Activated B cell treated with CpG ODN at 0.5 μM for 24 hours (primary cell): ENCODE measurements around the gene TMEM191B. TPM values are rescaled to one million over a fixed set of nuclear protein-coding genes. Genes with fewer than 3 reads are reported as not detected.
"Not testable (repeated sequence)": the region's sequence is repeated elsewhere in the genome, so short reads cannot be mapped to it uniquely, and the experiment has no call there.

Experiments
- ATAC-seq: fragments of 200-7000 bp; cut with Tn5 transposase; one replicate; pipeline ENCODE4 v1.10.0; 2021; ENCODE audit warnings: low read depth, mild to moderate bottlenecking, moderate library complexity
- CTCF ChIA-PET: fragments of 350-600 bp; sonication (Branson Sonifier 250); formaldehyde crosslinking; loops from one replicate; lab custom pipeline; 2021; ENCODE audit warnings: antibody characterized with exemption; lab: Charles Lee
- POLR2A ChIA-PET: fragments of 350-600 bp; sonication (Branson Sonifier 250); formaldehyde crosslinking; loops from one replicate; lab custom pipeline; 2021; ENCODE audit warnings: antibody characterized with exemption; lab: Charles Lee
- DNase-seq: peaks from one replicate; pipeline ENCODE4 v3.0.0; 2022
- H3K27ac Mint-ChIP-seq: one replicate; pipeline ENCODE4 v1.8.0; 2020; ENCODE audit warnings: mixed read lengths
- H3K27me3 Mint-ChIP-seq: one replicate; pipeline ENCODE4 v1.8.0; 2021; ENCODE audit warnings: mixed read lengths
- H3K36me3 Mint-ChIP-seq: one replicate; pipeline ENCODE4 v1.8.0; 2021; ENCODE audit warnings: low read depth, mixed read lengths
- H3K4me1 Mint-ChIP-seq: one replicate; pipeline ENCODE4 v1.8.0; 2021; ENCODE audit warnings: mixed read lengths
- H3K4me3 Mint-ChIP-seq: one replicate; pipeline ENCODE4 v1.8.0; 2020; ENCODE audit warnings: mild to moderate bottlenecking, mixed read lengths
- H3K9me3 Mint-ChIP-seq: one replicate; pipeline ENCODE4 v1.8.0; 2020; ENCODE audit warnings: mixed read lengths
- intact Hi-C: fragments of 100-400 bp; cut with micrococcal nuclease; formaldehyde crosslinking; loops from one replicate; pipeline ENCODE4 v1.15.1; 2024
- total RNA-seq: library from RNA; stranded (reverse); gene quantifications from 2 replicates; pipeline ENCODE4 v1.2.3, GENCODE V29; 2022

The TMEM191B gene
- 2.5 and 3.0 TPM in 2 replicates for total RNA-seq

GRCh38 chr22:18527752-18528596, at the start of gene TMEM191B:
Gene TMEM191B, plus strand, starts transcription at chr22:18527802. Its CDS starts 179 bp downstream, at chr22:18527981.
- POLR2A ChIA-PET, H3K27me3 Mint-ChIP-seq, intact Hi-C loops, CTCF ChIA-PET, H3K9me3 Mint-ChIP-seq, DNase-seq, H3K4me1 Mint-ChIP-seq, H3K36me3 Mint-ChIP-seq: not testable (repeated sequence)
- ATAC-seq, result peak; percentile 2
- peak within 1 kb of the TSS; percentile 89 for H3K27ac Mint-ChIP-seq
- H3K4me3 Mint-ChIP-seq, result peak within 1 kb of the TSS; percentile 80

GRCh38 chr22:18496227-18496626, 31.4 kb upstream of the TMEM191B start:
- H3K4me1 Mint-ChIP-seq, DNase-seq, POLR2A ChIA-PET, H3K27ac Mint-ChIP-seq, H3K36me3 Mint-ChIP-seq, intact Hi-C loops, H3K27me3 Mint-ChIP-seq, ATAC-seq, H3K4me3 Mint-ChIP-seq, CTCF ChIA-PET, H3K9me3 Mint-ChIP-seq: not testable (repeated sequence)

GRCh38 chr22:18511327-18511726, 16.3 kb upstream of the TMEM191B start:
- H3K36me3 Mint-ChIP-seq, intact Hi-C loops, H3K4me3 Mint-ChIP-seq, H3K9me3 Mint-ChIP-seq, H3K27me3 Mint-ChIP-seq, POLR2A ChIA-PET, ATAC-seq, DNase-seq, H3K27ac Mint-ChIP-seq, CTCF ChIA-PET, H3K4me1 Mint-ChIP-seq: not testable (repeated sequence)

GRCh38 chr22:18512378-18512777, 15.2 kb upstream of the TMEM191B start:
- H3K36me3 Mint-ChIP-seq, H3K27me3 Mint-ChIP-seq: not testable (repeated sequence)

GRCh38 chr22:18513454-18513853, 14.1 kb upstream of the TMEM191B start:
- POLR2A ChIA-PET, H3K4me3 Mint-ChIP-seq, intact Hi-C loops, DNase-seq, H3K36me3 Mint-ChIP-seq, CTCF ChIA-PET, H3K27ac Mint-ChIP-seq, H3K4me1 Mint-ChIP-seq, H3K9me3 Mint-ChIP-seq, ATAC-seq, H3K27me3 Mint-ChIP-seq: not testable (repeated sequence)

More at GRCh38 chr22:18512378-18512777, 15.2 kb upstream of the TMEM191B start:
- POLR2A ChIA-PET, H3K4me1 Mint-ChIP-seq, CTCF ChIA-PET, H3K4me3 Mint-ChIP-seq, DNase-seq, ATAC-seq, H3K27ac Mint-ChIP-seq, H3K9me3 Mint-ChIP-seq, intact Hi-C loops: not testable (repeated sequence)

GRCh38 chr22:18518061-18518460, 9.5 kb upstream of the TMEM191B start, which contains the start of gene GGTLC3:
Gene GGTLC3, minus strand, starts transcription at chr22:18518161. Its CDS starts 264 bp downstream, at chr22:18517897.
- not testable (repeated sequence) for H3K4me1 Mint-ChIP-seq, H3K36me3 Mint-ChIP-seq, H3K9me3 Mint-ChIP-seq

GRCh38 chr22:18522762-18523161, 4.8 kb upstream of the TMEM191B start:
- DNase-seq, H3K4me1 Mint-ChIP-seq, CTCF ChIA-PET, H3K4me3 Mint-ChIP-seq, intact Hi-C loops, POLR2A ChIA-PET, H3K27ac Mint-ChIP-seq, ATAC-seq, H3K27me3 Mint-ChIP-seq, H3K9me3 Mint-ChIP-seq, H3K36me3 Mint-ChIP-seq: not testable (repeated sequence)

More at GRCh38 chr22:18518061-18518460, 9.5 kb upstream of the TMEM191B start, which contains the start of gene GGTLC3:
- DNase-seq, CTCF ChIA-PET, ATAC-seq, intact Hi-C loops, POLR2A ChIA-PET, H3K27ac Mint-ChIP-seq, H3K4me3 Mint-ChIP-seq, H3K27me3 Mint-ChIP-seq: not testable (repeated sequence)

- H3K27me3 Mint-ChIP-seq, H3K4me3 Mint-ChIP-seq, H3K4me1 Mint-ChIP-seq, CTCF ChIA-PET, H3K36me3 Mint-ChIP-seq, H3K9me3 Mint-ChIP-seq, DNase-seq, POLR2A ChIA-PET, intact Hi-C loops, H3K27ac Mint-ChIP-seq, ATAC-seq: not testable (repeated sequence)
These were observed 4.3 kb upstream of the TMEM191B start for GRCh38 chr22:18523328-18523727.

DNA sequence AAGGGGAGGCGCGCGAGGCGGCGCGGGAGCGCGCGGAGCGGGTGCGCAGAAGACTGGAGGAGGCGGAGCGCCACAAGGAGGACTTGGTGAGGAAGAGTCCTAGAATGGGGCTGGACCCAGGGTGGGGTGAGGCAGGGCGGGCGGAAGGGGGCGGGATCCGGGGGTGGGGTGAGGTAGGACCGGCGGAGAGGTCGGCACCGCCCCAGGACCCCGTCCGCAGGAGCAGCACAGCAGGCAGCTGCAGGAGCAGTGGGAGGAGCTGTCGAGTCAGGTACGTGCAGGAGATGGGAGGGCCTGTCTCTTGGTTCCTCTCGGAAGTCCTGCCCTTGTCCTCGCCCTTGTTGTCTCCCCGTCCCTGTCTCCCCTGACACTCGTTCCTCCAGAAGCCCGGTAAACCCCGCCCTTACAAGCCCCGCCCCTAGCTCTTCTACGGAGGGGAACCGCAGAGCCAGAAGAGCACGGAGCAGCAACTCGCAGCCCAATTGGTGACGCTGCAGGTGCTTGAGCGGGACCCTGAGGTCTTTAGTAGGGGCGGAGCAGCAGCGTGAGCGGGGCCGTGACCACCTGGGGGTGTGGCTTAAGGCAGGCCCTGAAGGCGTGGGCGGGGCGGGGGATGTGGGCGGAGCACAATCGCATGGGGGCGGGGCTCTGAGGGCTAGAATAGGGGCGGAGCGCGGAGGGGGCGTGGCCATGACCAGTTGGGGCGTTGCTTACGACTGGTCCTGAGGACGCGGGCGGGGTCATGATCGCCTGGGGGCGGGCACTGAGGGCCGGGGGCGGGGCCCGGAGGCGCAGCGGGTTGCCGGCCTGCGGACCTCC, 1.2 kb downstream of the TMEM191B start:
- DNase-seq (peak; percentile 88), ATAC-seq (peak; percentile 84)
- peak overlapping the region; percentile 80 for H3K4me3 Mint-ChIP-seq
- POLR2A ChIA-PET, H3K4me1 Mint-ChIP-seq, H3K9me3 Mint-ChIP-seq, H3K27me3 Mint-ChIP-seq, H3K36me3 Mint-ChIP-seq, CTCF ChIA-PET, intact Hi-C loops: not testable (repeated sequence)
- peak overlapping the region; percentile 89 for H3K27ac Mint-ChIP-seq

DNA sequence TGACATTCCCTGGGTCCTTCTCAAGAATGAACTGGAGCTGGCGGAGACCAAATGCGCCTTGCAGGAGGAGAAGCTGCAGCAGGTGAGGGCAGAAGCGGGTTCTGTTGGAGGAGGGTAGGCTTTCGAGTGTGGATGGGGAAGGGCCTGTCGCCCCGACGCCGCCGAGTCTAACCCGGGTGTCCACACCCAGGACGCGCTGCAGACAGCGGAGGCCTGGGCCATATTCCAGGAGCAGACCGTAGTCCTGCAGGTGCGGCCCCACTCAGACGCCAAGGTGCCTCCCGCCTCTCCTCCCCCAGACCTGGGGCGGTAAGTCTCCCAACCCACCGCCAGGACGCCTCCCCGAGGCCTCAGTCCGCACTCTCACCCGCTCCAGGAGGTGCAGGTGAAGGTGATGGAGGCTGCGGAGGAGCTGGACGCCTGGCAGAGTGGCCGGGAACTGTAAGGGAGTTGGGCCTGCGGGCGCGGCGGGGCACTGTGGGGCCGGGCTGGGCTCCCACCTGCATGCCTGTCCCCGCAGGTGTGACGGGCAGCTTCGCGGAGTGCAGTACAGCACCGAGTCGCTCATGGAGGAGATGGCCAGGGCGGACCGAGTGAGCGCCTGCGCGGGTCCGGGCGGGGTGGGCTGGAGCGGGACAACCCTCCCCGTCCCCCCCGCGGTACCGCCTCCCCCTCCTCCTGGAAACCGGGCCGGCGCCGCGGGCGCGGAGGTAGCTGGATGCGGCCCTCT, 2.0 kb downstream of the TMEM191B start:
- ATAC-seq, H3K27me3 Mint-ChIP-seq, H3K4me1 Mint-ChIP-seq, H3K27ac Mint-ChIP-seq, POLR2A ChIA-PET, intact Hi-C loops, H3K4me3 Mint-ChIP-seq, CTCF ChIA-PET, H3K36me3 Mint-ChIP-seq, H3K9me3 Mint-ChIP-seq: not testable (repeated sequence)
- peak; percentile 19 for DNase-seq

DNA sequence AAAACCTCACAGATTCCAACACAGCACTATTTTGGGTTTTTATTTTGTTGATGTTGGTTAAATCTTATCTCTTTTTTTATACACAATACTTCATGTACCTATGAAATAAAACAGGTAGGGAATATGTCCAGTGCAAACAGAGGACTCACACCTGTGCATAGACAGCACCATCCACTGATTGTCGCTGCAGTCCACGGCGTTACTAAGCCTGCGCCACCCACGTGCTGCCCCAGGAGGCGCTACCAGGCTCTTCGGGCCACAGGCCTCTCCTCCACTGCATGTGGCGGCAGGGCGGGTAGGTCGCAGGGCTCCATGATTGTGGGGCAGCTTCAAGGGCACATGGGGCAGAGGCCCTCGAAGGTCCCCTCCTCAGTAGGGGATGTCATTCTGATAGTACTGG, 6.0 kb downstream of the TMEM191B start:
- not testable (repeated sequence) for H3K4me3 Mint-ChIP-seq

More for the DNA sequence above, 6.0 kb downstream of the TMEM191B start:
- H3K4me1 Mint-ChIP-seq, CTCF ChIA-PET, H3K9me3 Mint-ChIP-seq, H3K36me3 Mint-ChIP-seq, H3K27me3 Mint-ChIP-seq, DNase-seq, POLR2A ChIA-PET, H3K27ac Mint-ChIP-seq, ATAC-seq, intact Hi-C loops: not testable (repeated sequence)
